GM23248 (cell line): ENCODE measurements around the gene CNTLN.

Experiments
- EZH2 ChIP-seq: fragments of 200-600 bp; sonication (generic); IDR thresholded peaks from 2 replicates; pipeline ENCODE4 v1.6.1; 2018; ENCODE audit warnings: antibody characterized with exemption, mild to moderate bottlenecking; ENCODE audit not compliant: insufficient read depth, poor library complexity, severe bottlenecking
- EZH2phosphoT487 ChIP-seq: fragments of 200-600 bp; sonication (generic); IDR thresholded peaks from 2 replicates; pipeline ENCODE4 v1.6.1; 2018; ENCODE audit warnings: antibody characterized with exemption, moderate library complexity, mild to moderate bottlenecking, low read depth; ENCODE audit not compliant: insufficient read depth

DNA sequence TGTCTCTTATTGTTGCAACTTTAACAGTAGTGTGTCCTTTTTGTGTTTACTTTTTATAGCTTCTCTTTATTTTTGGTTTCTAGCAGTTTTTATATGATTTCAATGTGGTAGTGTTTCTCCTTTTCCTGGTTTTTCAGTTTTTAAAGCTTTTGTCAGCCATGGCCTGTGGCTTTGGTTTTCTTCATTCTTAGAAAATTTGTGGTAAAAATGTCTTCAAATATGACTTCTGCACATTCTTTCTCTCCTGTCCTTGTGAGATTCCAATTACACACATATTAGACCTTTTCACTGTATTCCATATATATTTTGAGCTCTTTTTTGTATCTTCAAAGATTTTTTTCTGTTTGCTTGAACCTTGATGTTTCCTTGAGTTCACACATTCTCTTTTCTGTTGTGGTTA lies 180.5 kb downstream of the CNTLN start:
- no peak for TF ChIP-seq EZH2
- no peak for TF ChIP-seq EZH2phosphoT487
